Neural cell (in vitro differentiated cells): Measurements from ENCODE around the gene TGM4. TPM values are rescaled to one million over a fixed set of nuclear protein-coding genes. Genes with fewer than 3 reads are reported as not detected.

Experiments
- H2AFZ ChIP-seq: fragments of 200-600, 300-800 bp; sonication (generic), shearing (Covaris generic); 2 replicates; pipeline ENCODE4 v1.6.0; 2014; ENCODE audit warnings: low read depth, mild to moderate bottlenecking, antibody characterized with exemption, low read length, moderate library complexity
- H3F3A ChIP-seq: fragments of 200-600 bp; shearing (Covaris generic); 2 replicates; pipeline ENCODE4 v1.6.1; 2016; ENCODE audit warnings: mild to moderate bottlenecking, moderate library complexity, mixed read lengths, antibody characterized with exemption, low read length; ENCODE audit not compliant: insufficient read depth, poor library complexity, severe bottlenecking
- H3K27ac ChIP-seq: fragments of 200-600, 300-800 bp; sonication (generic), shearing (Covaris generic); 2 replicates; pipeline ENCODE4 v1.5.1; 2014; ENCODE audit warnings: mild to moderate bottlenecking, low read length, moderate library complexity
- H3K27me3 ChIP-seq: fragments of 300-800, 200-600 bp; sonication (generic), shearing (Covaris generic); 2 replicates; pipeline ENCODE4 v1.6.0; 2014; ENCODE audit warnings: mild to moderate bottlenecking, low read depth, low read length, moderate library complexity; ENCODE audit not compliant: insufficient read depth
- H3K36me3 ChIP-seq: fragments of 300-800, 200-600 bp; sonication (generic), shearing (Covaris generic); 2 replicates; pipeline ENCODE4 v1.5.1; 2014; ENCODE audit warnings: mild to moderate bottlenecking, antibody characterized with exemption, low read length, moderate library complexity; ENCODE audit not compliant: insufficient read depth
- H3K4me2 ChIP-seq: fragments of 300-800, 200-600 bp; sonication (generic), shearing (Covaris generic); 2 replicates; pipeline ENCODE4 v1.6.0; 2014; ENCODE audit warnings: mild to moderate bottlenecking, low read length
- H3K4me3 ChIP-seq: fragments of 300-800, 200-600 bp; sonication (generic), shearing (Covaris generic); 2 replicates; pipeline ENCODE4 v1.5.1; 2014; ENCODE audit warnings: mild to moderate bottlenecking, low read length, moderate library complexity
- H3K79me2 ChIP-seq: fragments of 200-600 bp; shearing (Covaris generic); replicated peaks from 2 replicates; pipeline ENCODE4 v1.6.0; 2014; ENCODE audit warnings: mild to moderate bottlenecking, low read length, moderate library complexity; ENCODE audit not compliant: insufficient read depth
- H3K9ac ChIP-seq: fragments of 300-800, 200-600 bp; sonication (generic), shearing (Covaris generic); 2 replicates; pipeline ENCODE4 v1.6.1; 2016; ENCODE audit warnings: mild to moderate bottlenecking, low read length, mixed read lengths
- H3K9me2 ChIP-seq: fragments of 200-600 bp; shearing (Covaris generic); 2 replicates; pipeline ENCODE4 v1.6.1; 2016; ENCODE audit warnings: mild to moderate bottlenecking, low read length, mixed read lengths; ENCODE audit not compliant: insufficient read depth
- H3K9me3 ChIP-seq: fragments of 200-600, 300-800 bp; sonication (generic), shearing (Covaris generic); 2 replicates; pipeline ENCODE4 v1.6.1; 2016; ENCODE audit warnings: mild to moderate bottlenecking, mixed run types, low read length, moderate library complexity, mixed read lengths
- H4K20me1 ChIP-seq: fragments of 200-600 bp; shearing (Covaris generic); 2 replicates; pipeline ENCODE4 v1.6.1; 2016; ENCODE audit warnings: mild to moderate bottlenecking, mixed run types; ENCODE audit not compliant: insufficient read depth
- EP300 ChIP-seq: fragments of 450-650 bp; conservative IDR thresholded peaks from 2 replicates; pipeline ENCODE4 v1.6.1; 2014; ENCODE audit warnings: antibody characterized with exemption, mild to moderate bottlenecking, moderate library complexity; ENCODE audit not compliant: poor library complexity, severe bottlenecking
- EZH2 ChIP-seq: fragments of 200-600, 300-800 bp; shearing (Covaris generic), sonication (generic); IDR thresholded peaks from 2 replicates; pipeline ENCODE4 v1.6.1; 2014; ENCODE audit warnings: antibody characterized with exemption, low read length, borderline replicate concordance, mild to moderate bottlenecking; ENCODE audit not compliant: insufficient read depth, poor library complexity, severe bottlenecking
- MXI1 ChIP-seq: fragments of 450-650 bp; conservative IDR thresholded peaks from 2 replicates; pipeline ENCODE4 v1.6.1; 2014; ENCODE audit warnings: antibody characterized with exemption, mild to moderate bottlenecking; ENCODE audit not compliant: poor library complexity, severe bottlenecking
- POLR2AphosphoS5 ChIP-seq: IDR thresholded peaks from 2 replicates; pipeline ENCODE4 v1.6.1; 2012
- RAD21 ChIP-seq: fragments of 450-650 bp; conservative IDR thresholded peaks from 2 replicates; pipeline ENCODE4 v1.6.1; 2014; ENCODE audit warnings: antibody characterized with exemption, mild to moderate bottlenecking, moderate library complexity
- REST ChIP-seq: IDR thresholded peaks from 2 replicates; pipeline ENCODE4 v1.6.1; 2012; ENCODE audit warnings: borderline replicate concordance
- SMC3 ChIP-seq: fragments of 450-650 bp; conservative IDR thresholded peaks from 2 replicates; pipeline ENCODE4 v1.6.1; 2014; ENCODE audit warnings: antibody characterized with exemption, mild to moderate bottlenecking, moderate library complexity; ENCODE audit not compliant: poor library complexity
- TAF1 ChIP-seq: IDR thresholded peaks from 2 replicates; pipeline ENCODE4 v1.6.1; 2012; ENCODE audit warnings: low read depth
- polyA plus RNA-seq: library from polyadenylated mRNA; depleted of rRNA; stranded (reverse); fragments of >200 nt; gene quantifications from 2 replicates; pipeline ENCODE4 v1.2.3, GENCODE V29; 2014
- TF ChIP-seq, protein P1 (sequence below): fragments of 450-650 bp; IDR thresholded peaks from 2 replicates; pipeline ENCODE4 v1.5.1; 2014; ENCODE audit warnings: antibody characterized with exemption, mild to moderate bottlenecking, moderate library complexity; ENCODE audit not compliant: poor library complexity, severe bottlenecking

TGM4 gene
- polyA plus RNA-seq, 1 donor from 2014 or later = not detected

- H3K4me2 ChIP-seq = no peak overlapping the region
- H3K9me3 ChIP-seq = no peaks in the 10 kb centered on the region
- no peaks in the 10 kb centered on the region for H3K27me3 ChIP-seq
- no peak overlapping the region for H3K27ac ChIP-seq
- TF ChIP-seq TAF1 (no peak), POLR2AphosphoS5 (no peak), REST (no peak), RAD21 (no peak), EZH2 (no peak), SMC3 (no peak)
- TF ChIP-seq, protein P1, sequence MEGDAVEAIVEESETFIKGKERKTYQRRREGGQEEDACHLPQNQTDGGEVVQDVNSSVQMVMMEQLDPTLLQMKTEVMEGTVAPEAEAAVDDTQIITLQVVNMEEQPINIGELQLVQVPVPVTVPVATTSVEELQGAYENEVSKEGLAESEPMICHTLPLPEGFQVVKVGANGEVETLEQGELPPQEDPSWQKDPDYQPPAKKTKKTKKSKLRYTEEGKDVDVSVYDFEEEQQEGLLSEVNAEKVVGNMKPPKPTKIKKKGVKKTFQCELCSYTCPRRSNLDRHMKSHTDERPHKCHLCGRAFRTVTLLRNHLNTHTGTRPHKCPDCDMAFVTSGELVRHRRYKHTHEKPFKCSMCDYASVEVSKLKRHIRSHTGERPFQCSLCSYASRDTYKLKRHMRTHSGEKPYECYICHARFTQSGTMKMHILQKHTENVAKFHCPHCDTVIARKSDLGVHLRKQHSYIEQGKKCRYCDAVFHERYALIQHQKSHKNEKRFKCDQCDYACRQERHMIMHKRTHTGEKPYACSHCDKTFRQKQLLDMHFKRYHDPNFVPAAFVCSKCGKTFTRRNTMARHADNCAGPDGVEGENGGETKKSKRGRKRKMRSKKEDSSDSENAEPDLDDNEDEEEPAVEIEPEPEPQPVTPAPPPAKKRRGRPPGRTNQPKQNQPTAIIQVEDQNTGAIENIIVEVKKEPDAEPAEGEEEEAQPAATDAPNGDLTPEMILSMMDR = no peak
- no peaks in the 10 kb centered on the region for H3K36me3 ChIP-seq
- H3K4me3 ChIP-seq = no peak overlapping the region
- no peaks in the 10 kb centered on the region for H3F3A ChIP-seq
- H3K9me2 ChIP-seq = no peaks in the 10 kb centered on the region
- no peaks in the 10 kb centered on the region for H4K20me1 ChIP-seq
- no peak overlapping the region for H2AFZ ChIP-seq
- no peak overlapping the region for H3K9ac ChIP-seq
- H3K79me2 ChIP-seq = no peaks in the 10 kb centered on the region
Measured at GRCh38 chr3:44867421-44868111, 6.8 kb upstream of the TGM4 start.

- no peaks in the 10 kb centered on the region for H4K20me1 ChIP-seq
Measured at GRCh38 chr3:44870375-44871061, 3.9 kb upstream of the TGM4 start.

DNA sequence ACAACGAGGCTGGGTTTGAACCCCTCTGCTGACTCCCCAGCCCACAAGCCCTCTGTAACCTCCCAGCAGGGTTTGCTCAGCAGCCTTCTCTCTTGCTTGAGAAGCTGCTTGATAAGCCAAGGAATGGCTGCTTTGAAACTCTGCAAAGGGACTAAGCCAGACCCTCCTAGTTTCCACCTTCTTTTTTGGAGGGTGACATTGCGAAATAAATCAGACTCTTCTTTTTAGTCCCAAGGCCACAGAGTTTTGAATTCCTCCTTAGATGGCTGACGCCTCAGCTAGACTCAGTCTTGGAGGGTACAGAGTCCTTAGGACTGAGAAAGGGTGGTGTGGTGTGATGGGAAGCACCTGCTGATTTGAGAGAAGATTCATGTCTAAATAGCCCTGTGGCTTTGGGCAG is 1.2 kb downstream of the TGM4 start:
- no peaks in the 10 kb centered on the region for H3K27me3 ChIP-seq
- TF ChIP-seq POLR2AphosphoS5 (no peak), SMC3 (no peak), EZH2 (no peak), REST (no peak), RAD21 (no peak), MXI1 (no peak), TAF1 (no peak), EP300 (no peak)
- no peaks in the 10 kb centered on the region for H4K20me1 ChIP-seq
- no peaks in the 10 kb centered on the region for H3K36me3 ChIP-seq
- no peaks in the 10 kb centered on the region for H3K9me3 ChIP-seq
- no peaks in the 10 kb centered on the region for H3F3A ChIP-seq
- H2AFZ ChIP-seq = no peak overlapping the region
- H3K27ac ChIP-seq = no peak overlapping the region
- H3K9me2 ChIP-seq = no peaks in the 10 kb centered on the region
- no peak overlapping the region for H3K4me2 ChIP-seq
- no peak overlapping the region for H3K4me3 ChIP-seq
- H3K79me2 ChIP-seq = no peaks in the 10 kb centered on the region
- no peak overlapping the region for H3K9ac ChIP-seq

More at GRCh38 chr3:44870375-44871061, 3.9 kb upstream of the TGM4 start:
- no peaks in the 10 kb centered on the region for H3F3A ChIP-seq
- H3K4me2 ChIP-seq = no peak overlapping the region
- no peaks in the 10 kb centered on the region for H3K9me2 ChIP-seq
- no peak overlapping the region for H3K27ac ChIP-seq
- H3K9ac ChIP-seq = no peak overlapping the region
- TF ChIP-seq EZH2 = no peak
- no peak overlapping the region for H2AFZ ChIP-seq
- H3K79me2 ChIP-seq = no peaks in the 10 kb centered on the region
- H3K4me3 ChIP-seq = no peak overlapping the region
- no peaks in the 10 kb centered on the region for H3K27me3 ChIP-seq
- H3K9me3 ChIP-seq = no peaks in the 10 kb centered on the region
- H3K36me3 ChIP-seq = no peaks in the 10 kb centered on the region
